ENCODE data around the gene CABP2.
A peak's percentile ranks its signal among the peaks of the same experiment; 100 is the strongest.

The CABP2 gene

DNA sequence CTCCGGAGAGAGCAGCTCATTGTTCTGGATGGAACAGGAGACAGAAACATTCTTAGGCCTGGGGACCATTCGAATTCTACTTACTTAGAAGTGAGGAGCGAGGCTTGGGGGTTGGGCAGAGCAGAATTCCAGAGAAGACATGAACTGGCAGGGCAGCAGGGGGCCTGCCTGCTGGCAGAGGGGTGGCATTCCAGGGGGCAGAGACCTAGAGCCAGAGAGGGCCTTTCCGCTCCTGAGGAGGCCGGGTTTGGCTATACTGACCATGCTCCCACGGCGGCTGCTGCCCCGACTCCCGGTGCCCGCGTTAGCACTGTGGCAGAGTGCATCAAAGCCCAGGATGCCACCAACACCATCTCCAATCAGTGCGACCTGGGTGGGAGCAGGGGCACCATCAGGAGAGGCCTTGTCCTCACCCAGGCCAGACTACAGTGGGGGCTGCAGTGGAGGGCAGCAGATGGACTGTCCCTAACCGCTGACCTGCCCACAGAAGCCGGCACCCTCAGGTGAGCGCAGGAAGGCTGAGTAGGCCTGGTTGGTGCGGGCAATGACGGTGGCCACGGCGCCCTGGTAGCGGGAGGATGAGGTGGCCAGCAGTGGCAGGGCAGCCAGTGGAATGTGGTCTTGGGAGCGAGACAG is 25.5 kb downstream of the CABP2 start:
- H3K27me3 Mint-ChIP-seq, result no peaks in the 10 kb centered on the region
- H3K36me3 Mint-ChIP-seq (ENCODE audit: low read depth), result peaks cover 25% of the 10 kb centered on the region
- peaks cover 15% of the 10 kb centered on the region for H3K4me1 Mint-ChIP-seq (ENCODE audit: low read depth)
- no peak overlapping the region for H3K4me3 Mint-ChIP-seq
- no peak overlapping the region for H3K27ac Mint-ChIP-seq
- H3K9me3 Mint-ChIP-seq, result no peaks in the 10 kb centered on the region

DNA sequence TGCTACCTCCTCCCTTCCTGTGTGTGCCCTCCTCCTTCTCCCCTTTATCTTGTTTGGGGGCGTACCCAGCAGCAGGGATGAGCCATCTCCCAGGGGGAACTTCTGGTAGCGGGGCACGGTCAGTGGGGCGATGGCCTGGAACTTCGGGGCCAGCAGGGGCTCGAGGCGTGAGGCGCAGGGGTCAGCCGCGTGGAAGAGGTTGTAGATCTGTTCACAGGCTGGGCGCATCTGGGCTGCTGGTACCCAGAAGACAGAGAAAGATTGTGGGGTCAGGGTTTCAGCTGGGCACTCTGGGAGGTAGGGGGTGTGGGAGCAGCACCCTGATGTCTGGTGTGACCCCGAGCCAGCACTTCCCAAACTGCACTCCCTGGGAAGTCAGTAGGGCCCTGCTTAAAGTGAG is 27.1 kb downstream of the CABP2 start:
- no peaks in the 10 kb centered on the region for H3K9me3 Mint-ChIP-seq
- H3K4me3 Mint-ChIP-seq, result no peak overlapping the region
- peaks cover 18% of the 10 kb centered on the region for H3K36me3 Mint-ChIP-seq (ENCODE audit: low read depth)
- H3K4me1 Mint-ChIP-seq (ENCODE audit: low read depth), result peaks cover 7% of the 10 kb centered on the region
- H3K27me3 Mint-ChIP-seq, result no peaks in the 10 kb centered on the region
- no peak overlapping the region for H3K27ac Mint-ChIP-seq

DNA sequence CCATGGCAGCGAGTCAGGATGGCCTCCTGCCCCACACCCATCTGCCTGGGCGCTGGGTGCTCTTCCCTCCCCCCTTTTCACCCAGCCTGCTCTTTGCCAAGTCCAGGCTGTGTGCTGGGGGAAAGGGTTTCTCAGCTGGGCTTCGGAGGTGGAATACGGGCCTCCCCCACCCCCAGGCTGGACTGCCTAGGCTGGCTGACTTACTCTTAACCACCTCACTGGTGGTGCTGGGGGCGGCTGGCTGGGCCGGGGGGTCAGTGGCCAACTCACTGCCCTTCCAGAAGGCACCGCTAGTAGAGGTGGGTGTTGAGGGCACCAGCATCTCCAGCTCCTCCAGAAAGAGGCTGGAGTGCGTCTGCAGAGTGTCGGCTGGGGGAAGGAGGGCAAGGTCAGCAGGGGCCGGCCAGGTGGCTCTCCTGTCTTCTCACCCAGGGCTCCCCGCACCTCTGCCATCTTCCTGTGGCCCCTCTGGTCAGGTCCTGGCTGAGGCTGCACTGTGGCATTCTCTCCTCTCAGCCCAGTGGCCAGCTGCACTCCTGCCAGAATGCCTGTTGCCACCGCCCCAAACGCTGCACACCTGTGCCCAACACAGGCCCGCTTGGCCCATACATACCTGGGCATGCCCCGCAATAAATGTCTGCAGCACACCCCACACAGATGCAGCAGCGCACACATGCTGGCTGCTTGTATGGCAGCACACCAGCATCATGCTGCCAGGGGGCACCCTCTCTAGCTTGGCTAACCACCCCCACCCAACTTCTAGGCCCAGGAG is 27.8 kb downstream of the CABP2 start:
- Mint-ChIP-seq H3K9me3 (no peaks in the 10 kb centered on the region), H3K4me1 (ENCODE audit: low read depth) (peaks cover under 1% of the 10 kb centered on the region), H3K4me3 (no peak overlapping the region), H3K36me3 (ENCODE audit: low read depth) (peaks cover 16% of the 10 kb centered on the region), H3K27ac (no peak overlapping the region), H3K27me3 (no peaks in the 10 kb centered on the region)

DNA sequence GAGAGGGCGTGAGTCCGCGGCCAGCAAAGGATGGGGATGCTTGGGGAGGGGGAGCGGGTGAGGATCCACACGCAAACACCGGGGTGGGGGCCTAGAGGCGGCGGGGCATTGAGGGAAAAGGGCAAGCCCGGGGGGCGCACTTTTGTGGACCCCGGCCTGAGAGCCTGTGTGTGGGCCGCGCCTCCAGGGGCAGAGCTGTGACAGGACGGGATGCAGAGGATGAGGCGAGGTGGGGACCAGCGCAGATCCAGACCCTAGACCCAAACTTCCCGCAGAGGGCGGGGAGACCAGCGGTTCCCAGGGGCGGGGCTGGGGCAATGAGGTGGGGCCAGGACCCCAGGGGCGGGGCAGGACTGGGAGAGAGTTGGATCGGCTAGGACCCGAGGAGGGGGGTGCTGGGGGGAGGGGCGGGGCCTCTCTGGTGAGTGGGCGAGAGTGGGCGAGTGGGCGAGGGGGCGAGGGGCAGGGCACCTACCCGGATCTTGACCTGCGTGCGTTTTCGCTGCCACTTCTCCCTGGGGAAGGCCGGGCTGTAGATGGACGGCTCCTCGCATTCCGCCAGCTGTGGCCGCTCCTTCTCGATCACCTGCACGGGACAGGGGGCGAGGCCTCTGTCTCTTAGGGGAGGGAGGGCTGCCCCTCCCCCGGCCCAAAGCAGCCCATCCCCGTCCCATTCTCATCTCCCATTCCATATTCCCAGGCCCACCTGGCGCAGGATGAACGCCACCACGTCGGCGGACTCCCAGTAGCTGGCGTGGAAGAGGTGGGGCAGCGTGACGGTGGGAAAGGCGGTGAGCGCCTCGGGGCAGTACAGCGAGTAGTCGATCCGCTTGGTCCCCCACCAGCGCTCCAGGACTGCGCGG is 28.6 kb downstream of the CABP2 start:
- H3K27ac Mint-ChIP-seq, result no peak overlapping the region

DNA sequence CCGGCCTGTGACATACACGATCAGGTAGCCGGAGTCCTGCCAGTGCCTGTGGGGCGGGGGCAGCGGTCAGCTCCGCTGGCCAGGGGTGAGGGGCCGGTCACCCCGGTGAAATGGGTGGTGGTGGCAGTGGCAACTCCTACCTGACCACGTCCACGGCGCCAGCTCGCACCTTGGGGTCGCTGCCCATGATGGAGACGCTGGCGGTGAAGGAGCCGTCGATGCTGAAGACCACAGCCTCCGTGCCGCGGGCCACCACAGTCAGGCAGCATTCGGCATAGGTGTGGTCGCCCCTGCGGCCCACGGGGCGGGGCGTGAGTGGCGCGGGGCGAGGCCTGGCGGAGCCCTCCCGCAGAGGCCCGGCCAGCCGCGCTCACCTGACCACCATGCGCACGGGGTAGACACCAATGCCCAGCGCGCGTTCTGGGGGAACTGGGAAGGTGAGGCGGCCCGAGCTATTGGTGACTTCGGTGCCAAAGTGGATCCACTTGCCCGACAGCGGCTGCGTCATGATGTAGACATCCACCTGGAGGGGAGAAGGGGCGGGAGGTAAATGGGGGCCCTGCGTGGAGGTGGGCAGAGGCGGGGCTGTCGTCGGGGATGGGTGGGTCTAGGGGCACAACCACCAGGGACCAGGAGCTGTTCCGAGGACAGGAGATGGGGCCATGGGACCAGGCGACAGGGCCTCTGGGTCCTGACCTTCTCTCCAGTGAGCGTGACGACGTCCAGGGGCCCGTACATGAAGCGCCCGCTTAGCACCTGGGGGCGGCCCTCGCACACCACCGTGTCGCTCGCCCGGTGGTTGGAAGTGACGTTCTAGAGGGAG is 29.5 kb downstream of the CABP2 start:
- no peaks in the 10 kb centered on the region for H3K27me3 Mint-ChIP-seq
- H3K9me3 Mint-ChIP-seq, result no peaks in the 10 kb centered on the region
- H3K4me3 Mint-ChIP-seq, result no peak overlapping the region
- H3K4me1 Mint-ChIP-seq (ENCODE audit: low read depth), result peaks cover 8% of the 10 kb centered on the region
- H3K36me3 Mint-ChIP-seq (ENCODE audit: low read depth), result peaks cover 15% of the 10 kb centered on the region
- no peak overlapping the region for H3K27ac Mint-ChIP-seq

More for the DNA sequence above, 28.6 kb downstream of the CABP2 start:
- H3K9me3 Mint-ChIP-seq, result no peaks in the 10 kb centered on the region
- H3K27me3 Mint-ChIP-seq, result no peaks in the 10 kb centered on the region
- H3K4me1 Mint-ChIP-seq (ENCODE audit: low read depth), result peaks cover 3% of the 10 kb centered on the region
- H3K4me3 Mint-ChIP-seq, result no peak overlapping the region
- H3K36me3 Mint-ChIP-seq (ENCODE audit: low read depth), result peaks cover 16% of the 10 kb centered on the region

DNA sequence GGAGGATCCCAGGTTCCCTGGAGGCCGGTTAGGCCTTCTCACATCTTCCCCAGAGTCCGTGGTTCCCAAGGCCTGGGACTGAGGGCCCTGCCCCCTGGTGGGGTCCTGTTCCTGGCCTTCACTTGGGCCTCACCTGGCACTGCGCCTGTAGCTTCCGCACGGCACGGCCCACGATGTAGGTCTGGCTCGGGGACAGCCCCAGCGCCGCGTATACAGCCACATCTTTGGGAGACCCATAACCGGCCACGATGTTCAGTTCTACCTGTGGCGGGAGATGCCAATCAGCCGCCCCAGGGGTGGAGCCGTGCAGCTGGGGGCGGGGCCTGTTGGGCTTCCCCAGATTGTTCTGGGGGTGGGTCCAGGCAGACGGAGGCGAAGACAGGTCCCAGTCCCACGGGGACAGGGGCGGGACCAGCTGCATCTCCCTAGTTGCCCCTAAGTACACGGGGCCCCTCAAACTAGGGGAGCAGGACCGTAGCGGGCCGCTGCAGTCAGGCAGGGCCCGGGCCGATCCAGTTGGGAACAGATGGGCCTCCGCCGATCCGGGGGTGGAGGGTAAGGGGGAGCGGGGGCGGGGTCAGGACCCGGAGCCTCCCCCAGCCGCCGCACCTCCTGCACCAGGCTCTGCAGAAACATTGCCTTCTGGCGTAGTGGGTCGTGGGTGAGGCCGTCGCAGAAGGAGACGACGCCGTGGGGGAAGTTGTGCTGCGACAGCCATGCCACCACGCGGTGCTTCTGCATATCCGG is 30.3 kb downstream of the CABP2 start:
- H3K36me3 Mint-ChIP-seq (ENCODE audit: low read depth), result peaks cover 17% of the 10 kb centered on the region
- no peak overlapping the region for H3K4me3 Mint-ChIP-seq
- peaks cover 16% of the 10 kb centered on the region for H3K4me1 Mint-ChIP-seq (ENCODE audit: low read depth)
- H3K27ac Mint-ChIP-seq, result no peak overlapping the region
- H3K9me3 Mint-ChIP-seq, result no peaks in the 10 kb centered on the region
- no peaks in the 10 kb centered on the region for H3K27me3 Mint-ChIP-seq

DNA sequence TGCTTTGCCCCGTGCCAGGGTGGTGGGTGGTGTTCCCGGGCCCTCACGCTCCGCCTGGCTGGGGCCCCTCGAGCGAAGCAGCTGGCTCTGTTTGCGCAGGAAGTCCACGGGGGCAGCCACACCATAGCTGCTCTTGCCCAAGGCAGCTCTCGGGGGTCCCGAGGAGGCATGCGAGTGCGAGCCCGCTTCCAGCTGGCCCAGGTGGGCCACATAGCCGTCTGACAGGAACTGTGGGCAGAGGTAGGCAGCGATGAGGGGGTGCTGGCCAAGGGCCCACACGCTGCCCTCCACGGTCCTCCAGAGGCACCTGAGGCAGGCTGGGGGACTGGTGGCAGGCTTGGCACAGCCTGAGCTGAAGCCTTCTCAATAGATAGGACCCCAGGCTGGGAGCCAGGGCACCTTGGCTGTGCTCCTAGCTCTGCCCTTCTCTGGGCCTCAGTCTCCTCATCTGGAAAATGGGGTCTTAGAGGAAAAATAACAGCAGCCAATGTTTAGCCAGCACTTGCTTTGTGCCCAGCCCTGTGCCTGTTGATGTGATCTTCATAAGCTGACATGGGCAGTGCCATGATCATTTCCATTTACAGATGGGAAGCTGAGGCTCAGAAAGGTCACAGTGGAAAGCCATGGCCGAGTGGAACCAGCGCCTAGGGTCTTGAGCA is 31.0 kb downstream of the CABP2 start:
- Mint-ChIP-seq H3K27me3 (no peaks in the 10 kb centered on the region), H3K36me3 (ENCODE audit: low read depth) (peaks cover 24% of the 10 kb centered on the region), H3K4me1 (ENCODE audit: low read depth) (peaks cover 24% of the 10 kb centered on the region), H3K27ac (no peak overlapping the region), H3K9me3 (no peaks in the 10 kb centered on the region), H3K4me3 (no peak overlapping the region)

DNA sequence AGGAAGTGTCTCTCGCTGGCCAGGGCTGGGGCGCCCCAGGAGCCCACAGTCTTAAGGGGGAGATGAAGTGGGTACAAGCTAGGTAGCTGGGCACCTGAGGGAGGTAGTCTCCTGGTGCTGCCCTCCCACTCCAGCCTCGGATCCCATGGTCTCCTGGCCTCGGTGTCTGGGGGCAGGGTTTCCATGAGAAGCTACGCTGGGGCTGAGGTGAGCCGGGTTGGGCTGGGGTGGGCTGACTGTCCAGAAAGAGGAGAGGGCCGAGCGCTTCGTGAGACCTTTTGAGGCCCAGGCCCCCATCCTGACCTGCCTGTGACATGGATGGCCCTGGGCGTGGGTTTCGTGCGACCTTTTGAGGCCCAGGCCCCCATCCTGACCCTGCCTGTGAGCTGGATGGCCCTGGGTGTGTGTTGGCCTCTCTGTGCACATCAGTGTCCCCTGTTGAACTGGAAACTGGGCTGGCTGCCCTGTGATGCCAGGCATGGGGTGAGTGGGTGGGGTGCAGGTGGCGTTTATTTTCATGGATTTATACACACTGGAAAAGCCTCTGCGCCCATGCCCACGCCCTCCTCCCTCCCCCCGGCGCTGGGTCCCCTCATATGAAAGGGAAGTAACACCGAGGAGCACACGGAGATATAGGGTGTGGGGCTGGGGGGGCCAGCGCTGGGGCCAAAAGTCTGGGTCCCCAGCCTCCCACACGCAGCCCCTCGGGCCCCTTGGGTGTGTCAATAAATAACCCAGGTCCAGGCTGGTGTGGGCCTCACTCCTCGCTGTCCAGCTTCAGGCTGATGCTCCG is 31.8 kb downstream of the CABP2 start:
- Mint-ChIP-seq H3K36me3 (ENCODE audit: low read depth) (peaks cover 28% of the 10 kb centered on the region), H3K9me3 (no peaks in the 10 kb centered on the region), H3K27me3 (no peaks in the 10 kb centered on the region), H3K4me3 (no peak overlapping the region), H3K4me1 (ENCODE audit: low read depth) (peaks cover 31% of the 10 kb centered on the region), H3K27ac (peak overlapping the region; percentile 52)

DNA sequence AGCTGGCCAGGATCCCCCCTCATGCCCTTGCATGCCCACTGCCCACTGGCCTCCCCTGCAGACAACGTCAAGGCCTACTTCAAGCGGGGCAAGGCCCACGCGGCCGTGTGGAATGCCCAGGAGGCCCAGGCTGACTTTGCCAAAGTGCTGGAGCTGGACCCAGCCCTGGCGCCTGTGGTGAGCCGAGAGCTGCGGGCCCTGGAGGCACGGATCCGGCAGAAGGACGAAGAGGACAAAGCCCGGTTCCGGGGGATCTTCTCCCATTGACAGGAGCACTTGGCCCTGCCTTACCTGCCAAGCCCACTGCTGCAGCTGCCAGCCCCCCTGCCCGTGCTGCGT is 32.5 kb downstream of the CABP2 start:
- H3K36me3 Mint-ChIP-seq (ENCODE audit: low read depth), result peaks cover 31% of the 10 kb centered on the region
- H3K27ac Mint-ChIP-seq, result peak overlapping the region; percentile 52
- no peaks in the 10 kb centered on the region for H3K27me3 Mint-ChIP-seq
- no peak overlapping the region for H3K4me3 Mint-ChIP-seq
- H3K9me3 Mint-ChIP-seq, result no peaks in the 10 kb centered on the region
- peaks cover 39% of the 10 kb centered on the region for H3K4me1 Mint-ChIP-seq (ENCODE audit: low read depth)

DNA sequence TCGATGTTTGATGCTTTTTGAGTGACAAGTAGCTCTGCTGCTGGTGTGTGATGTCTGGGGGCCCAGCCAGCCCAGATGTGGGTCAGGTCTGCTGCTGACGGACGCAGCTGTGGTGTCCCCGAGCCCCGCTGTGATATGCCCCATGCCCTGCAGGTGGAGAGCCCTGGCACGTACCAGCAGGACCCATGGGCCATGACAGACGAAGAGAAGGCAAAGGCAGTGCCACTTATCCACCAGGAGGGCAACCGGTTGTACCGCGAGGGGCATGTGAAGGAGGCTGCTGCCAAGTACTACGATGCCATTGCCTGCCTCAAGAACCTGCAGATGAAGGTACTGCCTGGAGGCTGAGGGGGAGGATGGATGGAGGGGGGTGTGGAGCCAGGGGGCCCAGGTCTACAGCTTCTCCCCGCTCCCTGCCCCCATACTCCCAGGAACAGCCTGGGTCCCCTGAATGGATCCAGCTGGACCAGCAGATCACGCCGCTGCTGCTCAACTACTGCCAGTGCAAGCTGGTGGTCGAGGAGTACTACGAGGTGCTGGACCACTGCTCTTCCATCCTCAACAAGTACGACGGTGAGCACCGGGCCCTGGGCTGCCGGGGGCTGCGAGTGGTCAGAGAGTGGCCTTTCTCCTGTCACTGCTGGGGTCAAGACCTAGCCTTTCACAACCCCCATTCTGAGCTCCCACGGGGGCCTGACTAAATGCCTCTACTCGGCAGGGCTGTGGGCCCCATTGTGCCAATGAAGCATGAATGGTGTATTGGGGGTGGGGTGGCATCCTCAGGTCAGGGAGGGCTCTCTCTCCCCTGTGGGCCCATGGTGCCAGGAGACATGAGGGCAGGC is 33.1 kb downstream of the CABP2 start:
- H3K36me3 Mint-ChIP-seq (ENCODE audit: low read depth), result peaks cover 33% of the 10 kb centered on the region
- no peaks in the 10 kb centered on the region for H3K9me3 Mint-ChIP-seq
- peaks cover 44% of the 10 kb centered on the region for H3K4me1 Mint-ChIP-seq (ENCODE audit: low read depth)
- peak overlapping the region; percentile 87 for H3K27ac Mint-ChIP-seq
- H3K27me3 Mint-ChIP-seq, result no peaks in the 10 kb centered on the region
- peak overlapping the region; percentile 41 for H3K4me3 Mint-ChIP-seq

DNA sequence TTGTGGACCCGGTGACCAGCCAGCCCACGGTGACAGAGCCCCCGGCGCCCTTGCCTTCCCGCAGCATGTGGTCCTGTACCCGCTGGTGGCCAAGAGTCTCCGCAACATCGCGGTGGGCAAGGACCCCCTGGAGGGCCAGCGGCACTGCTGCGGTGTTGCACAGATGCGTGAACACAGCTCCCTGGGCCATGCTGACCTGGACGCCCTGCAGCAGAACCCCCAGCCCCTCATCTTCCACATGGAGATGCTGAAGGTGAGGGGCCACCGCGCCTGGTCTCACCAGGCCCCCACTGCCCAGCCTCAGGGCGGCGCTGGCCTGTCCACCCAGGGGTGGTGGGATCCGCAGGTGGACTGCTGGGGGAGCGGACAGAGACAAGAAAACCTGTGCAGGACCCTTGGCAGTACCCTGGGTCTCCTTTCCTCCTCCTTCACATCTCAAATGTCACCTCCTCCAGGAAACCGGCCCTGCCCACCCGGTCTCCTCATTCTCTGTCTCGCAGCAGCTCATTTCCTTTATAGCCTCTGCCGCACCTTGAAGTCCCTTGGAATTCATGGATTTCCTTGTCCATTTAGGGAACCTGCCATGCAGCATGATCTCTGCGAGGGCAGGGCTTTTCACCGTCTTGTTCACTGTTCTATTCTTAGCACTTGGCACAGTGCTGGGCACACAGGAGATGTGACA is 33.9 kb downstream of the CABP2 start:
- peaks cover 39% of the 10 kb centered on the region for H3K36me3 Mint-ChIP-seq (ENCODE audit: low read depth)

More for the DNA sequence above, 33.9 kb downstream of the CABP2 start:
- Mint-ChIP-seq H3K27ac (peak overlapping the region; percentile 87), H3K27me3 (no peaks in the 10 kb centered on the region), H3K9me3 (no peaks in the 10 kb centered on the region), H3K4me3 (peak overlapping the region; percentile 41), H3K4me1 (ENCODE audit: low read depth) (peaks cover 51% of the 10 kb centered on the region)
